WTC11 (cell line): ENCODE results near the gene MRO. TPM values are rescaled to one million over a fixed set of nuclear protein-coding genes. Genes with fewer than 3 reads are reported as not detected.

Source experiments
- ATAC-seq: fragments of 200-7000 bp; cut with Tn5 transposase; 2 replicates; pipeline ENCODE4 v1.10.0; 2021; ENCODE audit warnings: mild to moderate bottlenecking, moderate library complexity
- CTCF ChIA-PET: fragments of 300-600 bp; sonication (Branson Sonifier 250); formaldehyde crosslinking; loops from one replicate; lab custom pipeline; 2021; ENCODE audit warnings: antibody characterized with exemption; lab: Charles Lee
- POLR2A ChIA-PET: fragments of 350-600 bp; sonication (Branson Sonifier 250); formaldehyde crosslinking; loops from one replicate; lab custom pipeline; 2021; ENCODE audit warnings: antibody characterized with exemption; lab: Charles Lee
- DNase-seq: peaks from one replicate; pipeline ENCODE4 v3.0.0; 2021; ENCODE audit warnings: low spot score
- H3K27ac Mint-ChIP-seq: 2 replicates; pipeline ENCODE4 v1.8.0; 2021; ENCODE audit warnings: mixed read lengths
- H3K27me3 Mint-ChIP-seq: 2 replicates; pipeline ENCODE4 v1.8.0; 2021; ENCODE audit warnings: low read depth, mild to moderate bottlenecking, moderate library complexity, mixed read lengths
- H3K36me3 Mint-ChIP-seq: 2 replicates; pipeline ENCODE4 v1.8.0; 2021; ENCODE audit warnings: mixed read lengths
- H3K4me1 Mint-ChIP-seq: 2 replicates; pipeline ENCODE4 v1.8.0; 2022; ENCODE audit warnings: mixed read lengths
- H3K4me3 Mint-ChIP-seq: 2 replicates; pipeline ENCODE4 v1.8.0; 2021; ENCODE audit warnings: mild to moderate bottlenecking, moderate library complexity, mixed read lengths
- H3K9me3 Mint-ChIP-seq: 2 replicates; pipeline ENCODE4 v1.8.0; 2021; ENCODE audit warnings: mixed read lengths
- ESRRA ChIP-seq: sonication (generic); formaldehyde crosslinking; IDR thresholded peaks from 2 replicates; pipeline ENCODE4 v1.8.1; 2022; ENCODE audit warnings: mild to moderate bottlenecking, missing genetic modification reagents, borderline replicate concordance
- ETV6 ChIP-seq: sonication (generic); formaldehyde crosslinking; IDR thresholded peaks from 2 replicates; pipeline ENCODE4 v1.8.1; 2022; ENCODE audit warnings: mild to moderate bottlenecking, missing genetic modification reagents
- FOXJ3 ChIP-seq: sonication (generic); formaldehyde crosslinking; IDR thresholded peaks from 2 replicates; pipeline ENCODE4 v1.9.0; 2021; ENCODE audit warnings: missing genetic modification reagents, mild to moderate bottlenecking, borderline replicate concordance
- HMGXB4 ChIP-seq: sonication (generic); formaldehyde crosslinking; IDR thresholded peaks from 2 replicates; pipeline ENCODE4 v1.8.1; 2023; ENCODE audit warnings: mild to moderate bottlenecking, moderate library complexity, missing genetic modification reagents
- KAT7 ChIP-seq: sonication (generic); formaldehyde crosslinking; IDR thresholded peaks from 2 replicates; pipeline ENCODE4 v1.8.1; 2023; ENCODE audit warnings: missing genetic modification reagents, mild to moderate bottlenecking, borderline replicate concordance
- MAX ChIP-seq: sonication (generic); formaldehyde crosslinking; IDR thresholded peaks from 2 replicates; pipeline ENCODE4 v1.8.0; 2022; ENCODE audit warnings: mild to moderate bottlenecking, missing genetic modification reagents
- TEAD4 ChIP-seq: sonication (generic); formaldehyde crosslinking; IDR thresholded peaks from 2 replicates; pipeline ENCODE4 v1.8.0; 2022; ENCODE audit warnings: mild to moderate bottlenecking, missing genetic modification reagents
- ZNF121 ChIP-seq: sonication (generic); formaldehyde crosslinking; IDR thresholded peaks from 2 replicates; pipeline ENCODE4 v1.8.0; 2023; ENCODE audit warnings: missing genetic modification reagents
- ZNF232 ChIP-seq: sonication (generic); formaldehyde crosslinking; IDR thresholded peaks from 2 replicates; pipeline ENCODE4 v1.8.0; 2022; ENCODE audit warnings: mild to moderate bottlenecking, missing genetic modification reagents
- total RNA-seq: library from RNA; stranded (reverse); gene quantifications from 3 replicates; pipeline ENCODE4 v1.2.3, GENCODE V29; 2021
- TF ChIP-seq, protein P1 (sequence below): sonication (generic); formaldehyde crosslinking; conservative IDR thresholded peaks from 2 replicates; pipeline ENCODE4 v1.8.1; 2023; ENCODE audit warnings: mild to moderate bottlenecking, low read depth, missing genetic modification reagents, moderate library complexity
- TF ChIP-seq, protein P2 (sequence below): fragments of 200-600 bp; IDR thresholded peaks from 2 replicates; pipeline ENCODE4 v1.8.0; 2022; ENCODE audit warnings: antibody characterized with exemption
- TF ChIP-seq, protein P3 (sequence below): sonication (generic); formaldehyde crosslinking; IDR thresholded peaks from 2 replicates; pipeline ENCODE4 v1.8.1; 2023; ENCODE audit warnings: mild to moderate bottlenecking, missing genetic modification reagents, borderline replicate concordance
- TF ChIP-seq, protein P4 (sequence below): sonication (generic); formaldehyde crosslinking; IDR thresholded peaks from 2 replicates; pipeline ENCODE4 v1.8.1; 2022; ENCODE audit warnings: low read depth, mild to moderate bottlenecking, moderate library complexity, missing genetic modification reagents, borderline replicate concordance
- TF ChIP-seq, protein P5 (sequence below): sonication (generic); formaldehyde crosslinking; IDR thresholded peaks from 2 replicates; pipeline ENCODE4 v1.8.1; 2023; ENCODE audit warnings: mild to moderate bottlenecking, missing genetic modification reagents
- TF ChIP-seq, protein P6 (sequence below): fragments of 250-450 bp; sonication (Bioruptor Pico); IDR thresholded peaks from 2 replicates; pipeline ENCODE4 v1.9.0; 2021; ENCODE audit warnings: mild to moderate bottlenecking

MRO gene
- total RNA-seq, 1 experiment from 2014 or later: 2.1 TPM

- Mint-ChIP-seq H3K27me3 (no peaks in the 10 kb centered on the region), H3K27ac (no peak overlapping the region; the same call in 1 of the 2 replicates), H3K9me3 (peaks cover 11% of the 10 kb centered on the region), H3K4me1 (peaks cover 21% of the 10 kb centered on the region), H3K4me3 (no peak overlapping the region), H3K36me3 (peaks cover 4% of the 10 kb centered on the region; the same call in 1 of the 2 replicates)
- no peak for ATAC-seq
- ChIA-PET POLR2A (interaction anchor here (0.5 kb wide), 1 partner anchor 913 kb away, joined by 4 read pairs; no protein-coding TSS in a partner anchor), CTCF (interaction anchor here (2.1 kb wide), 1 partner anchor 19 kb away, joined by 4 read pairs; no protein-coding TSS in a partner anchor)
- TF ChIP-seq ETV6 (CRISPR knock-in tag) (no peak), HMGXB4 (CRISPR knock-in tag) (no peak), ZNF232 (CRISPR knock-in tag) (no peak), ESRRA (CRISPR knock-in tag) (no peak), TEAD4 (CRISPR knock-in tag) (no peak), KAT7 (no peak), ZNF121 (CRISPR knock-in tag) (no peak), FOXJ3 (CRISPR knock-in tag) (no peak), MAX (CRISPR knock-in tag) (no peak)
- TF ChIP-seq, protein P1, sequence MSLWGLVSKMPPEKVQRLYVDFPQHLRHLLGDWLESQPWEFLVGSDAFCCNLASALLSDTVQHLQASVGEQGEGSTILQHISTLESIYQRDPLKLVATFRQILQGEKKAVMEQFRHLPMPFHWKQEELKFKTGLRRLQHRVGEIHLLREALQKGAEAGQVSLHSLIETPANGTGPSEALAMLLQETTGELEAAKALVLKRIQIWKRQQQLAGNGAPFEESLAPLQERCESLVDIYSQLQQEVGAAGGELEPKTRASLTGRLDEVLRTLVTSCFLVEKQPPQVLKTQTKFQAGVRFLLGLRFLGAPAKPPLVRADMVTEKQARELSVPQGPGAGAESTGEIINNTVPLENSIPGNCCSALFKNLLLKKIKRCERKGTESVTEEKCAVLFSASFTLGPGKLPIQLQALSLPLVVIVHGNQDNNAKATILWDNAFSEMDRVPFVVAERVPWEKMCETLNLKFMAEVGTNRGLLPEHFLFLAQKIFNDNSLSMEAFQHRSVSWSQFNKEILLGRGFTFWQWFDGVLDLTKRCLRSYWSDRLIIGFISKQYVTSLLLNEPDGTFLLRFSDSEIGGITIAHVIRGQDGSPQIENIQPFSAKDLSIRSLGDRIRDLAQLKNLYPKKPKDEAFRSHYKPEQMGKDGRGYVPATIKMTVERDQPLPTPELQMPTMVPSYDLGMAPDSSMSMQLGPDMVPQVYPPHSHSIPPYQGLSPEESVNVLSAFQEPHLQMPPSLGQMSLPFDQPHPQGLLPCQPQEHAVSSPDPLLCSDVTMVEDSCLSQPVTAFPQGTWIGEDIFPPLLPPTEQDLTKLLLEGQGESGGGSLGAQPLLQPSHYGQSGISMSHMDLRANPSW (CRISPR knock-in tag): no peak
- TF ChIP-seq, protein P2, sequence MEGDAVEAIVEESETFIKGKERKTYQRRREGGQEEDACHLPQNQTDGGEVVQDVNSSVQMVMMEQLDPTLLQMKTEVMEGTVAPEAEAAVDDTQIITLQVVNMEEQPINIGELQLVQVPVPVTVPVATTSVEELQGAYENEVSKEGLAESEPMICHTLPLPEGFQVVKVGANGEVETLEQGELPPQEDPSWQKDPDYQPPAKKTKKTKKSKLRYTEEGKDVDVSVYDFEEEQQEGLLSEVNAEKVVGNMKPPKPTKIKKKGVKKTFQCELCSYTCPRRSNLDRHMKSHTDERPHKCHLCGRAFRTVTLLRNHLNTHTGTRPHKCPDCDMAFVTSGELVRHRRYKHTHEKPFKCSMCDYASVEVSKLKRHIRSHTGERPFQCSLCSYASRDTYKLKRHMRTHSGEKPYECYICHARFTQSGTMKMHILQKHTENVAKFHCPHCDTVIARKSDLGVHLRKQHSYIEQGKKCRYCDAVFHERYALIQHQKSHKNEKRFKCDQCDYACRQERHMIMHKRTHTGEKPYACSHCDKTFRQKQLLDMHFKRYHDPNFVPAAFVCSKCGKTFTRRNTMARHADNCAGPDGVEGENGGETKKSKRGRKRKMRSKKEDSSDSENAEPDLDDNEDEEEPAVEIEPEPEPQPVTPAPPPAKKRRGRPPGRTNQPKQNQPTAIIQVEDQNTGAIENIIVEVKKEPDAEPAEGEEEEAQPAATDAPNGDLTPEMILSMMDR: no peak
- TF ChIP-seq, protein P3, sequence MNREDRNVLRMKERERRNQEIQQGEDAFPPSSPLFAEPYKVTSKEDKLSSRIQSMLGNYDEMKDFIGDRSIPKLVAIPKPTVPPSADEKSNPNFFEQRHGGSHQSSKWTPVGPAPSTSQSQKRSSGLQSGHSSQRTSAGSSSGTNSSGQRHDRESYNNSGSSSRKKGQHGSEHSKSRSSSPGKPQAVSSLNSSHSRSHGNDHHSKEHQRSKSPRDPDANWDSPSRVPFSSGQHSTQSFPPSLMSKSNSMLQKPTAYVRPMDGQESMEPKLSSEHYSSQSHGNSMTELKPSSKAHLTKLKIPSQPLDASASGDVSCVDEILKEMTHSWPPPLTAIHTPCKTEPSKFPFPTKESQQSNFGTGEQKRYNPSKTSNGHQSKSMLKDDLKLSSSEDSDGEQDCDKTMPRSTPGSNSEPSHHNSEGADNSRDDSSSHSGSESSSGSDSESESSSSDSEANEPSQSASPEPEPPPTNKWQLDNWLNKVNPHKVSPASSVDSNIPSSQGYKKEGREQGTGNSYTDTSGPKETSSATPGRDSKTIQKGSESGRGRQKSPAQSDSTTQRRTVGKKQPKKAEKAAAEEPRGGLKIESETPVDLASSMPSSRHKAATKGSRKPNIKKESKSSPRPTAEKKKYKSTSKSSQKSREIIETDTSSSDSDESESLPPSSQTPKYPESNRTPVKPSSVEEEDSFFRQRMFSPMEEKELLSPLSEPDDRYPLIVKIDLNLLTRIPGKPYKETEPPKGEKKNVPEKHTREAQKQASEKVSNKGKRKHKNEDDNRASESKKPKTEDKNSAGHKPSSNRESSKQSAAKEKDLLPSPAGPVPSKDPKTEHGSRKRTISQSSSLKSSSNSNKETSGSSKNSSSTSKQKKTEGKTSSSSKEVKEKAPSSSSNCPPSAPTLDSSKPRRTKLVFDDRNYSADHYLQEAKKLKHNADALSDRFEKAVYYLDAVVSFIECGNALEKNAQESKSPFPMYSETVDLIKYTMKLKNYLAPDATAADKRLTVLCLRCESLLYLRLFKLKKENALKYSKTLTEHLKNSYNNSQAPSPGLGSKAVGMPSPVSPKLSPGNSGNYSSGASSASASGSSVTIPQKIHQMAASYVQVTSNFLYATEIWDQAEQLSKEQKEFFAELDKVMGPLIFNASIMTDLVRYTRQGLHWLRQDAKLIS (CRISPR knock-in tag): no peak
- TF ChIP-seq, protein P4, sequence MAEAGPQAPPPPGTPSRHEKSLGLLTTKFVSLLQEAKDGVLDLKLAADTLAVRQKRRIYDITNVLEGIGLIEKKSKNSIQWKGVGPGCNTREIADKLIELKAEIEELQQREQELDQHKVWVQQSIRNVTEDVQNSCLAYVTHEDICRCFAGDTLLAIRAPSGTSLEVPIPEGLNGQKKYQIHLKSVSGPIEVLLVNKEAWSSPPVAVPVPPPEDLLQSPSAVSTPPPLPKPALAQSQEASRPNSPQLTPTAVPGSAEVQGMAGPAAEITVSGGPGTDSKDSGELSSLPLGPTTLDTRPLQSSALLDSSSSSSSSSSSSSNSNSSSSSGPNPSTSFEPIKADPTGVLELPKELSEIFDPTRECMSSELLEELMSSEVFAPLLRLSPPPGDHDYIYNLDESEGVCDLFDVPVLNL (CRISPR knock-in tag): no peak
- TF ChIP-seq, protein P5, sequence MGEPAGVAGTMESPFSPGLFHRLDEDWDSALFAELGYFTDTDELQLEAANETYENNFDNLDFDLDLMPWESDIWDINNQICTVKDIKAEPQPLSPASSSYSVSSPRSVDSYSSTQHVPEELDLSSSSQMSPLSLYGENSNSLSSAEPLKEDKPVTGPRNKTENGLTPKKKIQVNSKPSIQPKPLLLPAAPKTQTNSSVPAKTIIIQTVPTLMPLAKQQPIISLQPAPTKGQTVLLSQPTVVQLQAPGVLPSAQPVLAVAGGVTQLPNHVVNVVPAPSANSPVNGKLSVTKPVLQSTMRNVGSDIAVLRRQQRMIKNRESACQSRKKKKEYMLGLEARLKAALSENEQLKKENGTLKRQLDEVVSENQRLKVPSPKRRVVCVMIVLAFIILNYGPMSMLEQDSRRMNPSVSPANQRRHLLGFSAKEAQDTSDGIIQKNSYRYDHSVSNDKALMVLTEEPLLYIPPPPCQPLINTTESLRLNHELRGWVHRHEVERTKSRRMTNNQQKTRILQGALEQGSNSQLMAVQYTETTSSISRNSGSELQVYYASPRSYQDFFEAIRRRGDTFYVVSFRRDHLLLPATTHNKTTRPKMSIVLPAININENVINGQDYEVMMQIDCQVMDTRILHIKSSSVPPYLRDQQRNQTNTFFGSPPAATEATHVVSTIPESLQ (CRISPR knock-in tag): no peak
- TF ChIP-seq, protein P6, sequence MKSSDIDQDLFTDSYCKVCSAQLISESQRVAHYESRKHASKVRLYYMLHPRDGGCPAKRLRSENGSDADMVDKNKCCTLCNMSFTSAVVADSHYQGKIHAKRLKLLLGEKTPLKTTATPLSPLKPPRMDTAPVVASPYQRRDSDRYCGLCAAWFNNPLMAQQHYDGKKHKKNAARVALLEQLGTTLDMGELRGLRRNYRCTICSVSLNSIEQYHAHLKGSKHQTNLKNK (CRISPR knock-in tag): no peak
- DNase-seq: no peak
Observed at GRCh38 chr18:50807176-50807575, 12.6 kb downstream of the MRO start.
